ENCODE data around the gene SLC14A1.

- TF ChIP-seq CTCF (IDR thresholded peaks at IDR 0.05) (no peak), EZH2 (IDR thresholded peaks at IDR 0.05; ENCODE audit: borderline replicate concordance, insufficient read depth, low read depth, low read length, poor library complexity, severe bottlenecking) (no peak)
These were observed 53.4 kb downstream of the SLC14A1 start for GRCh38 chr18:45777393-45777792.
